Germinal center (tissue), 1 donor: ENCODE data around the gene NCOA4.
A peak's percentile ranks its signal among the peaks of the same experiment; 100 is the strongest.
"Not testable (repeated sequence)": the region's sequence is repeated elsewhere in the genome, so short reads cannot be mapped to it uniquely, and the experiment has no call there.

Experiments
- DNase-seq: peaks from one replicate; pipeline ENCODE4 v3.0.0; 2012; ENCODE audit warnings: mixed read lengths, low spot score

Gene NCOA4

DNA sequence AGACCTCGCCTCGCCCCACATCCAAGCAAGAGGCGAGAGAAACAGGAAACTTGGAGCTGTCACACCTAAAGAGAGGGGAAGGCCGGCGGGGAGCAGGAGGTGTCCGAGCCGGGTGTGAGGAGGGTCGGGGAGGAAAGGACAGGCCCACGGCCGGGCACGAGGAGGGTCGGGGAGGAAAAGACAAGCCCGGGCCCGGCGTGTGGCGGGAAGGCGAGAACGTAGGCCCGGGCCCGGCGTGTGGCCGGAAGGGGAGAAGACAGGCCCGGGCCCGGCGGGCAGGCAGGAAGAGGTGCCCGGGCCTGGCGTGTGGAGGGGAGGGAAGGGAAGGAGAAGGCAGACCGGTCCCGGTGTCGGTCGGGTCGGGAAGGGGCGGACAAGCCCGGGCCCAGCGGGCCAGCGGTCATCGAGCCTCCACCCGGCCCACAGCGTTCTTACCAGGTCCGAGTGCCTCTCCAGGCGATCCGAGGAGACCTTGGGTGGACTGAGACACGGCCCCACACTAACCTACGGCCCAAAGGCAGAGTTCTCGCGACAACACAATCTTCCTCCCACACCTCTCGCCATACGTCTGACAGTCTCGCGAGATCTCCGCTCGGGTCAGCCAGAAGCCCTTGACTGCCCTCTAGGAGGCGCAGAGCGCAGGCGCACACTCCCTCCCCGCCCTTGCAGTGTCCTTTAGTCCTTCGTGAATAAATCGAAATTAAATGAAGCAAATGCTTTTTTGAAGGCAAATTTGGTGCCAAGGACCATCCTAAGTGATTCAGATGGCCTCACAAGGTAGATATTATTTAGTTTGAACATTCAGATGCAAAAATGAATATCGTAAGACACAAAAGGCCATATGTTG, at the start of gene NCOA4:
Gene NCOA4 (minus strand): TSS at position 533 of the 847 bp plus-strand sequence. CDS start 13,943 bp downstream, outside the sequence.
- DNase-seq: peak; percentile 97

DNA sequence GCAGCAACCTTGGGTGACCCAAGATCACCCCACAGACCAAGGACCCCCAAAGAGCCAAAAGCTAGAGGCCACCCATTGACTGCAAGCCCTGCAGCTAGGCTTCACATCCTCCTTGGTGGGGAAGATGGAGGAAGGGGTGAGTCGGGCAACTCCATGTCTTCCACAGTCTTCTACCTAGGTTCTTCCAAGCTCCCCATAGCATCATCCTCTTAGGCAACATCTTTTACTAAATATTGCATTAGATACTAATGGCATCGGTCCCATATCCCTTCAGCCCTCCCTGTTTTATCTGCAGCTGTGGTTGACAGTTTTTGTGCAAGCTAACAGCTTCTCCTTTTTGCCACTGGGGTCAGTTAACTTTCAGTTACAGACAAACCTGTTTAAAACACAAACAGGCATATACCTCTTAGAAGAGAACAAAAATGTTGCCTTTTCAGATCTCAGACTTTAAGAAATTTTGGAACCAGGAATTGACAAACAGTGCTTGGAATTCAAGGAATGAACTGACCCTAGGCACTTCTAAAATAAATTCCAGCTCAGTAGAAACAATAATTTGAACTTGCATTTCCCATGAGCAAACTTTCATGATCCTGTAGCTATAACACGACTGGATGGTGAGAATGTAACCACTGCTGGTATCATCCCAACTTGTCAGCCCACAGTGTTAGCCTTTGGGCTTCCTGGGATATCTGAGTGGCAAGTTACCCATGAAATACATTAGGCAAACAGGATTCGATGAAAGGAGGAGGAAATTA, 49.6 kb upstream of the NCOA4 start:
- no peak for DNase-seq

DNA sequence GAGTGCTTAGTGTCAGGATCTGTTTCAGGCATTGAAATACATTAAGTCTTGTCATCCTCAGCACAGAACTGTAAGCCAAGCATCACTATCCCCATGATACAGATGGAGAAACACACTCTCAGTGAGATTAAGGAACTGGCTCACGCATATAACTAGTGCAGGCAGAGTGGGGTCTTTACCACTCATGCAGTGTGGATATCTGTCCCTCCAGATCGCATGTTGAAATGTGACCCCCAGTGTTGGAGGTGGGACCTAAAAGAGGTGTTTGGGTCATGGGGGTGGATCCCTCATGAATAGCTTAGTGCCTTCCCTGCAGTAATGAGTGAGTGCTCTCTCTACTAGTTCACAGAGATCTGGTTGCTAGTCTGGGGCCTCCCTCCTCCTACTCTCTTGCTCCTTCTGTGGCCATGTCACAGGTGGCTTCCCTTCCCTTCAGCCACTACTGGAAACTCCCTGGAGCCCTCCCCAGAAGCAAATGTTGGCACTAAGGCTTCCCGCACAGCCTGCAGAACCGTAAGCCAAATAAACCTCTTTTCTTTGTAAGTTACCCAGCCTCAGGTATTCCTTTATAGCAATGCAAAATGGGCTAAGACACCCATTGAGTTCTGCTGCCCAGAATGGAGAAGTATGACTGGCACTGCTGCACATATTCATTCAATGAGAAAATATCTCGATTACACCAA, 47.4 kb upstream of the NCOA4 start:
- no peak for DNase-seq

GRCh38 chr10:46077141-46077554, 46.7 kb upstream of the NCOA4 start:
- no peak for DNase-seq

DNA sequence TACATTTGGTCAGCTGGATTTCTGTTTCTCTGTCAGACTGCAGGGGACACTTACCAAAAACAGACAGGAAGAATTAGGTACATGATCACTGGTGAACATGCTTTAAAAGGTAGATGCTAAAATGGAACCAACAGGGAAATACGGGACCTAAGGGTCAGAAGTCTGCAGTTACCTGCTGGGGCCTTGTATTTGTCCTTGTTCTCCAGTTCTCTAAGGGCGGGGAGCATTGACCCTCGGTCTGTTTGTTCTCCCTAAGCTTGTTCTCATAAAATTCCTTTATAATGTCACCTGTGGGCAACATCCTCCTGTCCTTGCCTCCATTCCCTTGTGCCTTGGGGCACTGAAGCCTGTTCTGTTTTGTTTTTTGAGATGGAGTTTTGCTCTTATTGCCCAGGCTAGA, 45.4 kb upstream of the NCOA4 start:
- no peak for DNase-seq

- DNase-seq: no peak
Measured at GRCh38 chr10:46074196-46074946, 43.9 kb upstream of the NCOA4 start.

DNA sequence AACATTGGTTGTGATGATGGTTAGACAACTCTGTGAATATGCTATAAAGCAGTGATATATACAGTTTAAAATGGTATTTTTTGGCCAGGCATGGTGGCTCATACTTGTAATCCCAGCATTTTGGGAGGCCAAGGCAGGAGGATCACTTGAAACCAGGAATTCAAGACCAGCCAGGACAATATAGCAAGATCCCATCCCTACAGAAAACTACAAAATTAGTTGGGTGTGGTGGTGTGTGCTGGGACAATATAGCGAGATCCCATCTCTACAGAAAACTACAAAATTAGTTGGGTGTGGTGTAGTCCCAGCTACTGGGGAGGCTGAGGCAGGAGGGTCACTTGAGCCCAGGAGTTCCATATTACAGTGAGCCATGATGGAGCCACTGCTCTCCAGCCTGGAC, 43.1 kb upstream of the NCOA4 start:
- DNase-seq: no peak

GRCh38 chr10:46070749-46071148, 40.3 kb upstream of the NCOA4 start:
- no peak for DNase-seq

DNA sequence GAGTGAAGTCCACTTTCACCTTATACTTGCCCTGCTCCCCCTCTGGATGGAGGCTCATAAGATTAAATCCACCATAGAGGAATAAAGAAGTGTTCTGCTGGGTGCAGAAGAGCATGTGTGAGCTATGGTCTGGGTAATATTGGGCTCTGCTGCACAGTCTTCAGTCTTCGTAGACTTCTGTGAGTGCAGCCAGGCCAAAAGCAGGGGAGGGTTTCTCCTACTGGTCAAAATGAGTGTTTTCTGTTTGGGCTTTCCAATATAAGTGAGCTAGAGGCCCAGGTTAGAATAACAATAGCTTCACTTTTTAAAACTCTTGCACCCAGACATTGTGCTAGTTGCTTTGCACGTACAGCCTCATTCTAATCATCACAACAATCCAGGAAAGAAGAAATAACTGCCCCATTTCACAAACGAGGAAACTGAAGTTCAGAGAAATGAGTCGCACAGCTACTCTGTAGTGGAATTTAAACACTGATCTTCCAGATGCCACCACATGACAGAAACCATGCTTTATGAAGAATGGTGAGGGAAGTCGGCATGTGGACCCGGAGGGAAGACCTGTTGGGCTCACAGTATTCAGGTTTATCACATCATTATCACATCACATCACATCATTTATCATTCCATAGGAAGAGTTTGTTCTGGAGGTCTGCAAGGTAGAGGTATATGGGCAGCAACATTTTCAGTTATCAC, 39.5 kb upstream of the NCOA4 start:
- DNase-seq: no peak

DNA sequence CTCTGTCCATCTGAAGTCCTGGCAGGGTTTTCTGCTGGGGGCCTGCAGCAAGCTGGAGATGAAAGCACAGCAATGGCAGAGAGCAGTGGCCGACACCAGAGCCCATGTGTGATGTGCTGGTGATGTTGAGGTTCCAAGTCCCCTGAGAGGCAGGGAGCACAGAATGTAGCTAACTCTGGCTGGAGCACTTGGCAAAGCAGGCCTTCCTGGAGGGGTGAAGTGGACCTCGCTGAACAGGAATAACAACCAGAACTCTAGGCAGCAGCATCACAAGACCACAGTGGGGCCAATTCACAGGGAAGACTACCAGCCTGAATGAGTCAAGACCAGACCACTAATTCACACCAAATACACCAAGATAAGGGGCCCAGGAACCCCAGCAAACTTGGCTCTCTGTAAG, 38.5 kb upstream of the NCOA4 start:
- no peak for DNase-seq

GRCh38 chr10:46068117-46068516, 37.7 kb upstream of the NCOA4 start:
- DNase-seq: no peak

GRCh38 chr10:46064269-46064817, 33.9 kb upstream of the NCOA4 start:
- no peak for DNase-seq

DNA sequence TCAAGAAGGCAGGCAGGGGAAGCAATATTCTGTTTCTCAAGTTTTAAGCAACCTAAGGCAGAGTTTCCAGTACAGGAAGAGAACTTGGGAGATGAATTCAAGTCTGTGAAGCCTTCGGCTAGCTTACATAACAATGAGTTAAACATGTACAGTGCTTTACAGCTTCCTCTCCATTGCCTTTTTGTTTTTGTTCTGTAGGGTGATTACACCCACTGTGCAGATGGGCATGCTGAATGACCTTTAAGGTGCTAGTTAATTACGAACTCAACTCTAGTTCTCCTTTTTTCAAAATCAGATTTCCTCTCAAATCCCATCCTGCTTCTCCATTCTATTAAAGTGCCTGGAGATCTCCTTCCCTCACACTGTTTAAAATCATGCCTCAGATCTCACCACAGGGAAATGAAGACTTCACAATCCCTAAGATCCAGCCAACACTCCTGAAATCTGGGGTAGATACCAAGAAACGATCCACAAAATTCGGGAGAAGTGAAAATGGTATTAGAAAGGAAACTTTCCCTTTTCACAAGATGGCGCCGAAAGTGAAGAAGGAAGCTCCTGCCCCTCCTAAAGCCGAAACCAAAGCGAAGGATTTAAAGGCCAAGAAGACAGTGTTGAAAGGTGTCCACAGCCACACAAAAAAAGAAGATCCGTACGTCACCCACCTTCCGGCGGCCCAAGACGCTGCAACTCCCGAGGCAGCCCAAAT, 32.5 kb upstream of the NCOA4 start:
- DNase-seq: no peak

DNA sequence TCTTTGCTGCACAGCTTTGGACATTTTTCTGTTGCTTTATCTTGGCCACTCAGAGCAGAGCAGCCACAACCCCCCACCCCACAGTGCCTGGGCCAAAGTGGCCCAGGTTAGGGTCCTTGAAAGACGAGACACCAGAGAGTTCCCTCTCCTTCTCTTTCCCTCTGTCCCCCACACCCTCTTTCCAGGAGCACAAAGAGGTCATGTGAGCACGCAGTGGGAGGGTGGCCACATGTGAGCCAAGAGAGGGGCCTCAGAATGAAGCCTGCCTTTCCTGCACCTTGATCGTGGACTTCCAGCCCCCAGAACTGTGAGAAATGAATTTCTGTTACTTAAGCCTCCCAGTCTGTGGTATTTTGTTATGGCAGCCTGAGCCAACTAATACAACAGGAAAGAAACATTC, 30.3 kb upstream of the NCOA4 start:
- DNase-seq: no peak

DNA sequence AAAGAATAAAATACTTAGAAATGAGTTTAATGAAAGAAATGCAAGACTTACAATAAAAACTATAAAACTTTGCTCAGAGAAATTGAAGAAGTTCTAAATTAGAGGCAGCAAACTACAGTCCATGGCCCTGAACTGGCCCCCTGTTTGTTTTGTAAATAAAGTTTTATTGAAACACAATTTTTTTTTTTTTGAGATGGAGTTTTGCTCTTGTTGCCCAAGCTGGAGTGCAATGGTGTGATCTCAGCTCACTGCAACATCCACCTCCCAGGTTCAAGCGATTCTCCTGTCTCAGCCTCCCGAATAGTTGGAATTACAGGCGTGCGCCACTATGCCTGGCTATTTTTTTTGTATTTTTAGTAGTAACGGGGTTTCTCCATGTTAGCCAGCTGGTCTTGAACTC, 27.5 kb upstream of the NCOA4 start:
- not testable (repeated sequence) for DNase-seq

DNA sequence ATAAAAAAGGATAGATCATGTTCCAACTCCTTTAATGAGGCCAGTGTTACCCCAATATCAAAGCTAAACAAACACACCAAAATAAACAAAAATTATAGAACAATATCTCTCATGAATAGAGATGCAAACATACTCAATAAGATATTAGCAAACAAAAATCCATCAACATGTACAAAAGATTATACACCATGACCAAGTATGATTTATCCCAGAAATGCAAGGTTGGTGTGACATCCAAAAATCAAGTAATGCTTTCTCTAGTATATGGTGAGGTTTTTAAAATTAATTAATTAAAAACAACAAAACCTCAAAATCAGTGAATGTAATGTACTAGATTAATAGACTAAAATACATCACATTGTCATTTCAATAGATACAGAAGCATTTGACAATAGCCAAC, 26.6 kb upstream of the NCOA4 start:
- no peak for DNase-seq

DNA sequence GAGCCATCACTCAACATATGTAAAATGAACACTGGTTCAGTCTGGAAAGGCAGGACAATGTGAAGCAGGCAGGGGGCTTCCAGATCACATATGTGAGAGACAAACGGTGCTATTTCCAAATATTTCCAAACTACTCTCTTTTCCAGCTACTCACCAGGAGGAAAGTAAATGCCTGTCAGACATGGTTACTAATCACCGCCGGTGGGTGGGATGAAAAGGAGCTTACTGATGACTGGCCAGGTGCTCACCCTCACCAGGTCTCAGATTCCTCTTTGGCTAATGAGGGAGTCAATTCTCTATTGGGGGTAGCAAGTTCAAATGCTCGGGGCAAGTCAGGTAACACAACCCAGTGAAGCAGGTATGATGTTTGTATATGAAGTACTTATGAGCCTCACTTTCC, 25.3 kb upstream of the NCOA4 start:
- DNase-seq: no peak

GRCh38 chr10:46053534-46054434, 23.4 kb upstream of the NCOA4 start:
- DNase-seq: no peak

- no peak for DNase-seq
Measured at GRCh38 chr10:46052791-46053375, 22.5 kb upstream of the NCOA4 start.
